ENCODE results near the gene FAM3C. TPM values are rescaled to one million over a fixed set of nuclear protein-coding genes. Genes with fewer than 3 reads are reported as not detected.
A peak's percentile ranks its signal among the peaks of the same experiment; 100 is the strongest.
"Not testable (repeated sequence)": the region's sequence is repeated elsewhere in the genome, so short reads cannot be mapped to it uniquely, and the experiment has no call there.

The FAM3C gene
- total RNA-seq = 41.9 and 42.6 TPM in 2 replicates

DNA sequence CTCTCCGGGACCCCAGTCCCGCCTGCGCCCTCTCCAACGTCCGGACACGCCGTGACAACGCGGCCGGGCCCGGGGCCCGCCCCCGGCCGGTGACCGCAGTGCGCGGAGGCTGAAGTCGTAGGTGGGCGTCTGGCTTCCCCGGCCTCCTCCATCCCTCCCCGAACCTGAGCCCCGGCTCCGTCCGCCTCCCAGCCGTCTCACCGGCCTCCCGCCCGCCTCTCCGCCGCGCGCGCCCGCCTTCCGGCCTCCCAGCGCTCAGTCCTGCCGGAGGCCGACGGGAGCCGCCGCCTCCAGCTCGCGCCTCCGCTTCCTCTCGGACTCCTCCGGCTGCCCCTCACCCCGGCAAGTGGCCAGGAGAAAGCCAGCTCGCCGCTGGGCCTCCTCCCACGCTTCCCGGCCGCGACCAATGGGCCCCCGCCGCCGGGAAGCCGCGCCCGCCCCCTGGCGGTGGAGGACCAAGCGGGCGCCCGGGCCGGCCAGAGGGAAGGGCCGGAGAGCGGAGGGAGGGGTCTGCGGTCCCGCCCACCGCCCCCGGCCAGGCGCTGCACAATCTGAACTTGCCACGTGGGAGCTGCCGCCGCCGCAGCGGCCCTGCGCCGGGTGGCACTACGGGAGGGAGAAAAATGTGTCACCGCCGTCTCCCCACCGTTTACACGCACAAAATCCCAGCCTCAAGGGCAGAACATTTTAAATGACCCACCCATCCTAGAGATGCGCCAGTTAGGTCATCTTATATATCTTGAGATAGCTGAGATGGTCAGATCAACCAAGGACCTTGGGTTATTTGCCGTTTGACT, at the start of gene FAM3C:
FAM3C (minus strand) TSS at position 348 of the 797 bp plus-strand sequence. CDS start 13,339 bp downstream, outside the sequence.
- peak within 1 kb of the TSS; percentile 73 for H3K4me3 ChIP-seq (ENCODE audit: low read depth, low read length)
- no peaks in the 10 kb centered on the region for H3K27me3 ChIP-seq (ENCODE audit: control insufficient read depth, insufficient read depth, low read length)
- FAIRE-seq (no peak), DNase-seq (ENCODE audit: low read depth) (peak; percentile 66)
- no peaks in the 10 kb centered on the region for H3K36me3 ChIP-seq (ENCODE audit: control insufficient read depth, insufficient read depth, low read length)
- peak; percentile 74 for TF ChIP-seq CTCF (IDR thresholded peaks at IDR 0.05; ENCODE audit: insufficient read depth, low read length, severe bottlenecking)

DNA sequence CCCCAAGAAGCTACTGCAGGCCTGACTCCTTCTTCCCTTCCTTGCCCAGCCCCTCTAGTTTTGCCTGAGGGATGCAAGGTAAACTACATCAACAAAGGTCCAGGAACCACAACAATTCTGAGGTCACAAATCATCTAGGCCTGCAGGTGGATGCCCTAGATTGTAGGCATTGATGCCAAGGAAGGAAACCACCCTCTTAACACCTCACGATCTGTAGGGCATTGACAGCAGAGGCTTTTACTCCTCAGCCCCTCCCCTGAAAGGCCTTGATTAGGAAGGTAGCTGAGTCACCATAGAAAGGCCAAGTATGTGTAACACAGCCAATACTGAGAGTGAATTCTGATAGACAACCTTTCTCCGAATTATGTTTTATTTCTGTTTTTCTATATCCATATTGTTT, 46.7 kb upstream of the FAM3C start:
- H3K4me3 ChIP-seq (ENCODE audit: low read depth, low read length) = no peak overlapping the region
- FAIRE-seq = peak; percentile 79
- no peak for TF ChIP-seq CTCF (IDR thresholded peaks at IDR 0.05; ENCODE audit: insufficient read depth, low read length, severe bottlenecking)
- H3K27me3 ChIP-seq (ENCODE audit: control insufficient read depth, insufficient read depth, low read length) = no peaks in the 10 kb centered on the region
- DNase-seq (ENCODE audit: low read depth) = peak; percentile 56
- H3K36me3 ChIP-seq (ENCODE audit: control insufficient read depth, insufficient read depth, low read length) = no peaks in the 10 kb centered on the region

GRCh38 chr7:121440857-121441503, 44.9 kb upstream of the FAM3C start:
- FAIRE-seq (no peak), DNase-seq (ENCODE audit: low read depth) (no peak)
- Histone ChIP-seq H3K4me3 (ENCODE audit: low read depth, low read length) (no peak overlapping the region), H3K36me3 (ENCODE audit: control insufficient read depth, insufficient read depth, low read length) (no peaks in the 10 kb centered on the region), H3K27me3 (ENCODE audit: control insufficient read depth, insufficient read depth, low read length) (no peaks in the 10 kb centered on the region)
- TF ChIP-seq CTCF (IDR thresholded peaks at IDR 0.05; ENCODE audit: insufficient read depth, low read length, severe bottlenecking) = no peak

DNA sequence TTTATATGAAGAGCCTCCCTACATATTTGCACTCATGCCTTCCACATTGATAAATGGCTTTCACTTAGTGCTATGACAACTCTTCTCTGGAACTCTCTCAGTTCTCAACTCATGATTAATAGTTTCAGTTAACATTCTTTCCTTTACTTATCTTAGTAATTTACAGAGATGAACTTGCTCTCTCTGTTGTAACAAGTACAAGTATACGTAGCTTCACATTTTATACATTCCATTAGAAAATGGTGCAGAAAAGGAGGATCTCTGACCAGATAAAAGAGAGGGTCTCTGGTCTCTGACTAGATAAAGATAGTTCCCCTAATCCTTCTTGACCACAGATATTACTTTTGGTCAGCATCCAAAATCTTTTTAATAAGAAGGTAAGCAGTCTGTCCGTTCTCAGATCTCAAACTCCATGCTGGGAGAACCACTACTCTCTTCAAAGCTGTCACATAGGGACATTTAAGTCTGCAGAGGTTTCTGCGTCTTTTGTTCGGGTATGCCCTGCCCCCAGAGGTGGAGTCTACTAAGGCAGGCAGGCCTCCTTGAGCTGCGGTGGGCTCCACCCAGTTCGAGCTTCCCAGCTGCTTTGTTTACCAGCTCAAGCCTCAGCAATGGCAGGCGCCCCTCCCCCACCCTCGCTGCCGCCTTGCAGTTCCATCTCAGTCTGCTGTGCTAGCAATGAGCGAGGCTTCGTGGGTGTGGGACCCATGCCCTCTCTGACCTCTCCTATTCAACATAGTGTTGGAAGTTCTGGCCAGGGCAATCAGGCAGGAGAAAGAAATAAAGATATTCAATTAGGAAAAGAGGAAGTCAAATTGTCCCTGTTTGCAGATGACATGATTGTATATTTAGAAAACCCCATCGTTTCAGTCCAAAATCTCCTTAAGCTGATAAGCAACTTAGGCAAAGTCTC, 42.2 kb upstream of the FAM3C start:
- H3K27me3 ChIP-seq (ENCODE audit: control insufficient read depth, insufficient read depth, low read length); H3K36me3 ChIP-seq (ENCODE audit: control insufficient read depth, insufficient read depth, low read length); FAIRE-seq; H3K4me3 ChIP-seq (ENCODE audit: low read depth, low read length): not testable (repeated sequence)
- DNase-seq (ENCODE audit: low read depth) = peak; percentile 85
- peak; percentile 12 for TF ChIP-seq CTCF (IDR thresholded peaks at IDR 0.05; ENCODE audit: insufficient read depth, low read length, severe bottlenecking)

- Histone ChIP-seq H3K4me3 (ENCODE audit: low read depth, low read length) (no peak overlapping the region), H3K27me3 (ENCODE audit: control insufficient read depth, insufficient read depth, low read length) (no peaks in the 10 kb centered on the region), H3K36me3 (ENCODE audit: control insufficient read depth, insufficient read depth, low read length) (no peaks in the 10 kb centered on the region)
- FAIRE-seq = no peak
- DNase-seq (ENCODE audit: low read depth) = no peak
- no peak for TF ChIP-seq CTCF (IDR thresholded peaks at IDR 0.05; ENCODE audit: insufficient read depth, low read length, severe bottlenecking)
These were observed 41.4 kb upstream of the FAM3C start for GRCh38 chr7:121437470-121437869.
